Fibroblast of lung (primary cell): ENCODE results near the gene TBC1D22A. TPM values are rescaled to one million over a fixed set of nuclear protein-coding genes. Genes with fewer than 3 reads are reported as not detected.
A peak's percentile ranks its signal among the peaks of the same experiment; 100 is the strongest.

Experiments
- DNase-seq, 2 donors: peaks; one replicate each; pipeline versions ENCODE4 v3.0.0 to v3.0.0-alpha.2; 2010; ENCODE audit warnings: low read depth in 2 of 2
- H2AFZ ChIP-seq: 2 replicates; pipeline ENCODE4 v1.5.1; 2012; ENCODE audit warnings: low read length, control low read depth, inconsistent platforms
- H3K27ac ChIP-seq: 2 replicates; pipeline ENCODE4 v1.5.1; 2011; ENCODE audit warnings: low read length, control low read depth; ENCODE audit not compliant: insufficient read depth
- H3K27me3 ChIP-seq: 2 replicates; pipeline ENCODE4 v1.5.1; 2011; ENCODE audit warnings: mild to moderate bottlenecking, low read length; ENCODE audit not compliant: control insufficient read depth, insufficient read depth
- H3K36me3 ChIP-seq: 2 replicates; pipeline ENCODE4 v1.5.1; 2011; ENCODE audit warnings: low read length; ENCODE audit not compliant: control insufficient read depth, insufficient read depth
- H3K4me1 ChIP-seq: 2 replicates; pipeline ENCODE4 v1.5.1; 2011; ENCODE audit warnings: low read length; ENCODE audit not compliant: control insufficient read depth, insufficient read depth; ENCODE audit errors: extremely low read depth
- H3K4me2 ChIP-seq: 2 replicates; pipeline ENCODE4 v1.5.1; 2011; ENCODE audit warnings: low read length, control low read depth; ENCODE audit not compliant: insufficient read depth; ENCODE audit errors: extremely low read depth
- H3K4me3 ChIP-seq, 4 experiments: fragments of 200-600 bp in 1 of 4; sonication (generic) in 1 of 4; replicated peaks in 1 of 4; 2 replicates each; pipeline ENCODE4 v1.5.1; 2011 to 2016; ENCODE audit warnings: low read length in 4 of 4, low read depth in 3 of 4, mild to moderate bottlenecking in 3 of 4, control low read depth in 2 of 4, inconsistent platforms in 1 of 4, mixed read lengths in 1 of 4; ENCODE audit not compliant: insufficient read depth in 1 of 4; ENCODE audit errors: control extremely low read depth in 1 of 4
- H3K79me2 ChIP-seq: 2 replicates; pipeline ENCODE4 v1.5.1; 2012; ENCODE audit warnings: mild to moderate bottlenecking, low read length, inconsistent platforms; ENCODE audit not compliant: control insufficient read depth, insufficient read depth
- H3K9ac ChIP-seq: 2 replicates; pipeline ENCODE4 v1.5.1; 2011; ENCODE audit warnings: mild to moderate bottlenecking, low read length, control low read depth; ENCODE audit not compliant: insufficient read depth
- H3K9me3 ChIP-seq: 2 replicates; pipeline ENCODE4 v1.5.1; 2012; ENCODE audit warnings: low read depth, low read length; ENCODE audit not compliant: control insufficient read depth, insufficient read depth
- H4K20me1 ChIP-seq: 2 replicates; pipeline ENCODE4 v1.5.1; 2011; ENCODE audit warnings: low read length; ENCODE audit not compliant: control insufficient read depth, insufficient read depth; ENCODE audit errors: extremely low read depth
- EZH2 ChIP-seq: IDR thresholded peaks from 2 replicates; pipeline ENCODE4 v1.5.1; 2012; ENCODE audit warnings: low read length, control low read depth, mild to moderate bottlenecking; ENCODE audit errors: missing control alignments
- polyA plus RNA-seq, 2 donors: library from polyadenylated mRNA; depleted of rRNA in 1 of 2; stranded (reverse) in 1 of 2; unstranded in 1 of 2; fragments of >200 nt; gene quantifications; 2 replicates each; pipeline ENCODE4 v1.2.1, GENCODE V29; 2011 to 2012; ENCODE audit warnings: missing spikeins in 1 of 2
- total RNA-seq: library from RNA; depleted of rRNA; stranded (reverse); fragments of >200 nt; gene quantifications from 2 replicates; pipeline ENCODE4 v1.2.1, GENCODE V29; 2014
- TF ChIP-seq, protein P1 (sequence below), 2 donors: IDR thresholded peaks in 1 of 2; conservative IDR thresholded peaks in 1 of 2; 1 replicate in 1 of 2; 2 replicates in 1 of 2; pipeline ENCODE4 v1.5.1; 2011 to 2012; ENCODE audit warnings: low read length in 2 of 2, control low read depth in 1 of 2, inconsistent platforms in 1 of 2, low read depth in 1 of 2, mild to moderate bottlenecking in 1 of 2

The TBC1D22A gene
- total and polyA plus RNA-seq, 2 donors (not counting 1 experiment from before 2014, with no cell fraction given) = 11.6 to 17.6 TPM

DNA sequence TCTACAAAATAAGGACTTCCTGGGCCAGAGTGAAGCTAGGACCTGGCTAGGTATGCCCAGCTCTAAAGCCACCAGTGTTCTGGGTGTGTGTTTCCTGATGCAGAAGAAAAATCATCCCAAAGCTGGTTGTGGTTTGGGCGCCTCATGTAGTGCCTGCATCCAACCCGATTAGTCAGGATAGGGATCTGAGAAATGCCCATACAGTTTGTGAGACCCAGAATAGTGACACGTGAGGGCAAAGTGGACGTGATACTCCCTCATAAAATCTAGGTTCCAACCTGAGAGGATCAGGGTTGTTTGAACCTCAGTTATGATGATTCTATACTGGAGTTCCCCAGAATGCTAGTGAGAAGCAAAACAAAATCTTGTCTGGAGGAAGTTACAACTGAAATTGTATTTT lies 238.4 kb downstream of the TBC1D22A start:
- TF ChIP-seq, protein P1, sequence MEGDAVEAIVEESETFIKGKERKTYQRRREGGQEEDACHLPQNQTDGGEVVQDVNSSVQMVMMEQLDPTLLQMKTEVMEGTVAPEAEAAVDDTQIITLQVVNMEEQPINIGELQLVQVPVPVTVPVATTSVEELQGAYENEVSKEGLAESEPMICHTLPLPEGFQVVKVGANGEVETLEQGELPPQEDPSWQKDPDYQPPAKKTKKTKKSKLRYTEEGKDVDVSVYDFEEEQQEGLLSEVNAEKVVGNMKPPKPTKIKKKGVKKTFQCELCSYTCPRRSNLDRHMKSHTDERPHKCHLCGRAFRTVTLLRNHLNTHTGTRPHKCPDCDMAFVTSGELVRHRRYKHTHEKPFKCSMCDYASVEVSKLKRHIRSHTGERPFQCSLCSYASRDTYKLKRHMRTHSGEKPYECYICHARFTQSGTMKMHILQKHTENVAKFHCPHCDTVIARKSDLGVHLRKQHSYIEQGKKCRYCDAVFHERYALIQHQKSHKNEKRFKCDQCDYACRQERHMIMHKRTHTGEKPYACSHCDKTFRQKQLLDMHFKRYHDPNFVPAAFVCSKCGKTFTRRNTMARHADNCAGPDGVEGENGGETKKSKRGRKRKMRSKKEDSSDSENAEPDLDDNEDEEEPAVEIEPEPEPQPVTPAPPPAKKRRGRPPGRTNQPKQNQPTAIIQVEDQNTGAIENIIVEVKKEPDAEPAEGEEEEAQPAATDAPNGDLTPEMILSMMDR (conservative IDR thresholded peaks at IDR 0.05 in 1 of 2, IDR thresholded peaks at IDR 0.05 in 1 of 2; ENCODE audit: low read depth in 1 of 2, low read length in 2 of 2) = no peak
- TF ChIP-seq EZH2 = no peak

DNA sequence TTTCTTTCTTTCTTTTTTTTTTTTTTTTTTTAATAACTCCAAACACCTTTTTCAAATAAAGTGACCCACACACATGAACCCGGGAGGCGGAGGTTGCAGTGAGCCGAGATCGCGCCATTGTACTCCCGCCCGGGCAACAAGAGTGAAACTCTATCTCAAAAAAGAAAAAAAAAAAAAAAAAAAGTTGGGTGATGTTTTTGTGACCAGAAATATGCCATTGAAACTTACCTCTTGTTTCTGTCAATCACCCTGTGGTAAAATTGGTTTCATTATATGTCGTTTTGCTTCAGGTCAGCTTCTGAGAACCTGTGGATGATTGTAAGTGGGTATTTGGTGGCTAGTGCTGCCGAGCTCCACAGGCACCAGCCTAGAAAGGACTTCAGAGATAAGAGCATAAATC lies 238.8 kb downstream of the TBC1D22A start:
- DNase-seq = no peak
- no peak overlapping the region for H3K4me2 ChIP-seq

More for the DNA sequence above, 238.4 kb downstream of the TBC1D22A start:
- Histone ChIP-seq H3K27me3 (no peaks in the 10 kb centered on the region), H3K9me3 (no peaks in the 10 kb centered on the region), H3K27ac (no peak overlapping the region), H3K79me2 (no peaks in the 10 kb centered on the region), H3K4me1 (no peaks in the 10 kb centered on the region), H3K4me3 (no peak overlapping the region), H3K36me3 (no peaks in the 10 kb centered on the region), H3K9ac (no peak overlapping the region), H4K20me1 (no peaks in the 10 kb centered on the region), H3K4me2 (no peak overlapping the region), H2AFZ (no peak overlapping the region)
- DNase-seq = peak in 1 of 2 donors; percentile 35

DNA sequence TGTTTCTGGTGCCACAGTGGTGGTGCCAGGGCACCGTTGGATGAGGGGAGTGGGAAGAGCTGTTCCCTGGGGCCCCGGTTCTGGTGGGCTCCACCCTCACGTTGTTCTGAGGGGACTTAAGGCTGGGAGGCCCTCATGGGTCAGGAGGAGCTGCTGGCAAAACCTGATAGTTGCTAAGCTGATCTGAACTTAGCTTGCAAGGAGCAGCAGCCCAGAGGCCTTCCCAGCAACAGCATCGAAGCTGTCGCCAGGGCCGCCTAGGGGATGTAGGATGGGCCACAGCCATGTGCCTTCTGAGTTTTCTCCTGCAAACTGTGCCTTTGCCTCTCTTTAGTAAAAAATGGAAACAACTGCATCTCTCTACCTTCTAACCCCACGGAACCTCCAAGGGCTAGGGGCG lies 240.2 kb downstream of the TBC1D22A start:
- no peaks in the 10 kb centered on the region for H3K36me3 ChIP-seq
- H3K9me3 ChIP-seq = no peaks in the 10 kb centered on the region
- H4K20me1 ChIP-seq = no peaks in the 10 kb centered on the region
- no peak overlapping the region for H3K9ac ChIP-seq
- no peak overlapping the region for H3K4me3 ChIP-seq
- TF ChIP-seq, protein P1 (conservative IDR thresholded peaks at IDR 0.05 in 1 of 2, IDR thresholded peaks at IDR 0.05 in 1 of 2; ENCODE audit: low read depth in 1 of 2, low read length in 2 of 2) = no peak
- no peak for TF ChIP-seq EZH2
- H3K4me2 ChIP-seq = no peak overlapping the region
- no peak for DNase-seq
- no peaks in the 10 kb centered on the region for H3K79me2 ChIP-seq
- no peak overlapping the region for H3K27ac ChIP-seq
- no peaks in the 10 kb centered on the region for H3K27me3 ChIP-seq
- no peaks in the 10 kb centered on the region for H3K4me1 ChIP-seq
- no peak overlapping the region for H2AFZ ChIP-seq

More for the DNA sequence above, 238.8 kb downstream of the TBC1D22A start:
- H4K20me1 ChIP-seq = no peaks in the 10 kb centered on the region
- no peak overlapping the region for H3K9ac ChIP-seq
- H3K79me2 ChIP-seq = no peaks in the 10 kb centered on the region
- H3K36me3 ChIP-seq = no peaks in the 10 kb centered on the region
- H2AFZ ChIP-seq = no peak overlapping the region
- TF ChIP-seq, protein P1 (conservative IDR thresholded peaks at IDR 0.05 in 1 of 2, IDR thresholded peaks at IDR 0.05 in 1 of 2; ENCODE audit: low read depth in 1 of 2, low read length in 2 of 2) = no peak
- no peak for TF ChIP-seq EZH2
- H3K9me3 ChIP-seq = no peaks in the 10 kb centered on the region
- H3K4me1 ChIP-seq = no peaks in the 10 kb centered on the region
- H3K27ac ChIP-seq = no peak overlapping the region
- H3K4me3 ChIP-seq = no peak overlapping the region
- no peaks in the 10 kb centered on the region for H3K27me3 ChIP-seq
